Measurements from ENCODE around the gene ZNF567.

The ZNF567 gene

DNA sequence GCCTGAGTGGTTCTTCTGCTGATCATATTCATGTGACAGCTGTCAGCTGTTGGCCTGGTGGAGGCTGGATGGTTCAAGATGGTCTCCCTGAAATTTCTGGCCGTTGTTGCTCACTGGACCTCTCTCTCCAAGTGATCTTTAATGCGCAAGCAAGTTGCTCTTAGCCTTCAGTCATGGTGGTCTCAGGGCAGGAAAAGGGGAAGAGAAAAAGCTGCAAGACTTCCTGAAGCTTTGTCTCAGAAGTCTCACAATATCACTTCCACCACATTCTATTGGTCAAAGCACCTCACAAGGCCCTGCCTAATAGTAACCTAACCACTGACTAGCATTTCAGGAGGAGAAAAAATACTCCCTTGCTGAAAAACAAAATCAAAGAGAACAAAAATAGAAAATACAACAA, 1.6 kb upstream of the ZNF567 start:
- peak overlapping the region; percentile 90 for H3K4me2 ChIP-seq (ENCODE audit: low read depth, low read length, poor library complexity, severe bottlenecking)
- peaks cover 16% of the 10 kb centered on the region; the same call in 1 of the 2 replicates for H3K36me3 ChIP-seq (ENCODE audit: insufficient read depth, low read length)
- H3K9me2 ChIP-seq (replicated peaks; ENCODE audit: low read depth, low read length), result no peaks in the 10 kb centered on the region

DNA sequence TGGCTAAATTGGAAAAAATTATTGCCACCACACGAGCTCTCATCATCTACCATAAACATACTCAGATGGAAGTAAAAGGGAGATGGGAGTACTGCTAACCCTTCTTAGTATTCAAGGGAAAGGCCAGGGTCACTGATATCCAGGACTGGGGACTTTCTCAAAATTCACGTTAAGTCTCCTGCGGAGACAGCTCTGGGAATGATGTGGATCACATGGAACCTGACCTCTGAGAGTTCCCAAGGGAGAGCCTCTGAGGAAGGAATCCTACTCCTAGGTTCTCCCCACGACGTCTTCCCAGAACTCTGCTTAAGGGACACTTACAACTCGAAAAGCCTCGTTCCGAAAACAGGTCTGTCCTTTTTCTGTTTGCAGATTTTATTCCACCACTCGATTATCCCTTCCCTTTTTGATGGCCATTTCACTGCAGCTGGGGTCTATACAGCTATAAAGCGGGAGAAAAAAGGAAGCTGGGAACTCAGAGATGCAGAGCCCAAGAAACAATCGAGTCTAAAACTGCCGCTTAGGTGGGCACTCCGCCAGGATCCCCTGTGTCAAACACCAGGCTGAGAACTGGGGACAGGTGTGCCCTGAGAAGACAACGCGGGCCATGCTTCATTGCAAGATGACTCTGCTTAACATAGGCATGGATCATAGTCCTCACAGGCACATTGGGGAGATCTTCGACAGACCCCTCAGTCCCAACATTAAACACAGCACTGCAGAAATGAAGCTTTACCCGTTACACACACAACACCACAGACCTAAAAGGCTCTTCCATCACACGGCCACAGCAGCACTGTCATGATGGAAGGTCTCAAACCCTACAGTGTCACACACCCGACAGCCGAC, 823 bp upstream of the ZNF567 start:
- Histone ChIP-seq H3K79me2 (ENCODE audit: insufficient read depth, low read length) (peaks cover 53% of the 10 kb centered on the region), H3K27me3 (ENCODE audit: insufficient read depth, low read length, poor library complexity, severe bottlenecking) (no peaks in the 10 kb centered on the region), H3K9ac (ENCODE audit: low read depth, low read length, poor library complexity, severe bottlenecking) (peak overlapping the region; percentile 94), H4K20me1 (ENCODE audit: insufficient read depth, low read length, poor library complexity, severe bottlenecking) (peaks cover 7% of the 10 kb centered on the region), H2AFZ (ENCODE audit: low read length) (peak overlapping the region; percentile 95), H3K4me1 (ENCODE audit: insufficient read depth, low read length, poor library complexity, severe bottlenecking) (peaks cover 16% of the 10 kb centered on the region), H3K36me3 (ENCODE audit: insufficient read depth, low read length) (peaks cover 20% of the 10 kb centered on the region; the same call in 1 of the 2 replicates), H3K9me2 (replicated peaks; ENCODE audit: low read depth, low read length) (no peaks in the 10 kb centered on the region), H3F3A (ENCODE audit: low read depth) (no peaks in the 10 kb centered on the region), H3K4me2 (ENCODE audit: low read depth, low read length, poor library complexity, severe bottlenecking) (peak overlapping the region; percentile 90), H3K4me3 (ENCODE audit: low read length, poor library complexity, severe bottlenecking) (peak overlapping the region; percentile 96), H3K9me3 (ENCODE audit: insufficient read depth, low read depth, low read length) (no peaks in the 10 kb centered on the region)
- TF ChIP-seq, protein P1, sequence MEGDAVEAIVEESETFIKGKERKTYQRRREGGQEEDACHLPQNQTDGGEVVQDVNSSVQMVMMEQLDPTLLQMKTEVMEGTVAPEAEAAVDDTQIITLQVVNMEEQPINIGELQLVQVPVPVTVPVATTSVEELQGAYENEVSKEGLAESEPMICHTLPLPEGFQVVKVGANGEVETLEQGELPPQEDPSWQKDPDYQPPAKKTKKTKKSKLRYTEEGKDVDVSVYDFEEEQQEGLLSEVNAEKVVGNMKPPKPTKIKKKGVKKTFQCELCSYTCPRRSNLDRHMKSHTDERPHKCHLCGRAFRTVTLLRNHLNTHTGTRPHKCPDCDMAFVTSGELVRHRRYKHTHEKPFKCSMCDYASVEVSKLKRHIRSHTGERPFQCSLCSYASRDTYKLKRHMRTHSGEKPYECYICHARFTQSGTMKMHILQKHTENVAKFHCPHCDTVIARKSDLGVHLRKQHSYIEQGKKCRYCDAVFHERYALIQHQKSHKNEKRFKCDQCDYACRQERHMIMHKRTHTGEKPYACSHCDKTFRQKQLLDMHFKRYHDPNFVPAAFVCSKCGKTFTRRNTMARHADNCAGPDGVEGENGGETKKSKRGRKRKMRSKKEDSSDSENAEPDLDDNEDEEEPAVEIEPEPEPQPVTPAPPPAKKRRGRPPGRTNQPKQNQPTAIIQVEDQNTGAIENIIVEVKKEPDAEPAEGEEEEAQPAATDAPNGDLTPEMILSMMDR (conservative IDR thresholded peaks at IDR 0.05; ENCODE audit: low read length), result no peak
- no peak for TF ChIP-seq EZH2phosphoT487 (IDR thresholded peaks at IDR 0.05; ENCODE audit: borderline replicate concordance)

More for the DNA sequence above, 1.6 kb upstream of the ZNF567 start:
- Histone ChIP-seq H3K4me1 (ENCODE audit: insufficient read depth, low read length, poor library complexity, severe bottlenecking) (peaks cover 16% of the 10 kb centered on the region), H2AFZ (ENCODE audit: low read length) (no peak overlapping the region), H3K9me3 (ENCODE audit: insufficient read depth, low read depth, low read length) (no peaks in the 10 kb centered on the region), H3K9ac (ENCODE audit: low read depth, low read length, poor library complexity, severe bottlenecking) (peak overlapping the region; percentile 94), H3K79me2 (ENCODE audit: insufficient read depth, low read length) (peaks cover 50% of the 10 kb centered on the region), H4K20me1 (ENCODE audit: insufficient read depth, low read length, poor library complexity, severe bottlenecking) (peaks cover 7% of the 10 kb centered on the region), H3K4me3 (ENCODE audit: low read length, poor library complexity, severe bottlenecking) (peak overlapping the region; percentile 96), H3K27me3 (ENCODE audit: insufficient read depth, low read length, poor library complexity, severe bottlenecking) (no peaks in the 10 kb centered on the region), H3F3A (ENCODE audit: low read depth) (no peaks in the 10 kb centered on the region)
- TF ChIP-seq EZH2phosphoT487 (IDR thresholded peaks at IDR 0.05; ENCODE audit: borderline replicate concordance), result no peak
- TF ChIP-seq, protein P1 (conservative IDR thresholded peaks at IDR 0.05; ENCODE audit: low read length), result no peak

DNA sequence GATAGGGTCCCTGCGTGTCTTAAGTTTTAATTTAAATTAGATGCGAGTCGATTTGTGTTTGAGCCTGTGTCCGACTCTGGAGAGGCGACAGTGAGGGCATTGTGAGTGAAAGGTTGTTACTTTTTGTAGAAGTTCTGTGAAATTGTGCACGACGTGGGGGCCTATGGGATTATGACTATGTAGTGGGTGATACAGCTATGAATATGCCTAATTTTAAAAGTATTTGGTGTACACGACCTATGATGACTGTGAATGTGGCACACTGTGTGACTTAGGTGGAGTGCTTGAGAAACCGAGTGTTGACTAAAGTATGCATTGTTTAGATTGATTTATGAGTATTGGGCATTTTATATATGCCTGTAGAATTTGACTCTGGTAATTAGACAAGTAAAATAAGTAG, 646 bp downstream of the ZNF567 start:
- Histone ChIP-seq H3K36me3 (ENCODE audit: insufficient read depth, low read length) (peaks cover 30% of the 10 kb centered on the region; the same call in 1 of the 2 replicates), H4K20me1 (ENCODE audit: insufficient read depth, low read length, poor library complexity, severe bottlenecking) (peaks cover 7% of the 10 kb centered on the region), H3K9ac (ENCODE audit: low read depth, low read length, poor library complexity, severe bottlenecking) (peak overlapping the region; percentile 94), H3K9me3 (ENCODE audit: insufficient read depth, low read depth, low read length) (no peaks in the 10 kb centered on the region), H2AFZ (ENCODE audit: low read length) (peak overlapping the region; percentile 95), H3F3A (ENCODE audit: low read depth) (no peaks in the 10 kb centered on the region), H3K4me1 (ENCODE audit: insufficient read depth, low read length, poor library complexity, severe bottlenecking) (peaks cover 16% of the 10 kb centered on the region), H3K27me3 (ENCODE audit: insufficient read depth, low read length, poor library complexity, severe bottlenecking) (no peaks in the 10 kb centered on the region), H3K79me2 (ENCODE audit: insufficient read depth, low read length) (peaks cover 58% of the 10 kb centered on the region), H3K9me2 (replicated peaks; ENCODE audit: low read depth, low read length) (no peaks in the 10 kb centered on the region), H3K4me3 (ENCODE audit: low read length, poor library complexity, severe bottlenecking) (peak overlapping the region; percentile 96), H3K4me2 (ENCODE audit: low read depth, low read length, poor library complexity, severe bottlenecking) (peak overlapping the region; percentile 90)
- TF ChIP-seq EZH2phosphoT487 (IDR thresholded peaks at IDR 0.05; ENCODE audit: borderline replicate concordance), result no peak
- TF ChIP-seq, protein P1 (conservative IDR thresholded peaks at IDR 0.05; ENCODE audit: low read length), result no peak

Measured in Loucy (cell line).